ENCODE data around the gene LCLAT1.

The LCLAT1 gene

DNA sequence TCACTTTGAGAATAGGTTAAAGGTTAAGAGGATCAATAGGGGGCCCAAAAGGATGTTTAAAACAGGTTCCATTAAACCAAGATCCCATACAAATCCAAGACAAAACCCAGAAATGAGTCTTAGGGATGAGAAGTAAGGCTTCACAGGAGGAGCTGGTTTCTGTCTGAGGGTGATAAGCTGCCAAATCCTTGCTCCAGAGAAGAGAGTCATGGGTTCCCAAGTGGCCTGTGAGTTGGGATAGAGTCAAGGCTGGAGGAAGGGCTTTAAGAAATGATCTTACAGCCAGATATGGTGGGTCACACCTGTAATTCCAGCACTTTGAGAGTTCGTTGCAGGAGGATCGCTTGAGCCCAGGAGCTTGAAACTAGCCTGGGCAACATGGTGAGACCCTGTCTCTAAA, 40.2 kb upstream of the LCLAT1 start (continued):
- TF ChIP-seq ZNF704 (tag by site-specific recombination; IDR thresholded peaks at IDR 0.05) (no peak), ZSCAN16 (tag by site-specific recombination; IDR thresholded peaks at IDR 0.05) (no peak), HOXD13 (CRISPR knock-in tag; IDR thresholded peaks at IDR 0.05; ENCODE audit: borderline replicate concordance) (no peak), ZNF645 (tag by site-specific recombination; IDR thresholded peaks at IDR 0.05) (no peak), ZNF571 (tag by site-specific recombination; IDR thresholded peaks at IDR 0.05) (no peak)

DNA sequence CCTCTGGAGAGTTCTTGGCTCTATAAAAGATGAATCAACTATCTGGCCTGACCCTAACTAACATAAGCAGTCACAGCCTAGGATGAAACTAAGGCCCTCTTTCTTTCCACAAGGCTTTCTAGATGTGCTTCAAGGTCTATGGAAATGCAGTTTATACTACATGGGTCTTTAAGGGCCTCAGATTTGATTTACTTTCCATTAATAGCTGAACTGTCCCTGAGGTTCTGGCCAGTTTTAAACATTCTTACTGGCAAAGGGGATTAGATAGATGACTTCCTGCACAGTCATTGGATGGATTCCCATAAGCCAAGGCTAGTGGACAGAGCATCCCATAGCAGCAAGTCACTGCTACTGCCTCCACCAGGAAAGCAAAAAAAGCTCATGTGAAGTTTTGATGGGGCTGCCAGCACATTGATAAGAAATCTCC, 38.1 kb upstream of the LCLAT1 start:
- no peak for TF ChIP-seq ZSCAN30 (tag by site-specific recombination; IDR thresholded peaks at IDR 0.05)
- TF ChIP-seq ZNF580 (tag by site-specific recombination; IDR thresholded peaks at IDR 0.05): no peak
- no peak for TF ChIP-seq ZNF121 (tag by site-specific recombination; IDR thresholded peaks at IDR 0.05)
- TF ChIP-seq, protein P1, sequence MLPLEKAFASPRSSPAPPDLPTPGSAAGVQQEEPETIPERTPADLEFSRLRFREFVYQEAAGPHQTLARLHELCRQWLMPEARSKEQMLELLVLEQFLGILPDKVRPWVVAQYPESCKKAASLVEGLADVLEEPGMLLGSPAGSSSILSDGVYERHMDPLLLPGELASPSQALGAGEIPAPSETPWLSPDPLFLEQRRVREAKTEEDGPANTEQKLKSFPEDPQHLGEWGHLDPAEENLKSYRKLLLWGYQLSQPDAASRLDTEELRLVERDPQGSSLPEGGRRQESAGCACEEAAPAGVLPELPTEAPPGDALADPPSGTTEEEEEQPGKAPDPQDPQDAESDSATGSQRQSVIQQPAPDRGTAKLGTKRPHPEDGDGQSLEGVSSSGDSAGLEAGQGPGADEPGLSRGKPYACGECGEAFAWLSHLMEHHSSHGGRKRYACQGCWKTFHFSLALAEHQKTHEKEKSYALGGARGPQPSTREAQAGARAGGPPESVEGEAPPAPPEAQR (tag by site-specific recombination; IDR thresholded peaks at IDR 0.05): no peak
- no peak for TF ChIP-seq ZNF292 (tag by site-specific recombination; IDR thresholded peaks at IDR 0.05; ENCODE audit: borderline replicate concordance, low read depth)
- no peak for TF ChIP-seq ZNF211 (tag by site-specific recombination; IDR thresholded peaks at IDR 0.05; ENCODE audit: low read depth)
- no peak for TF ChIP-seq REPIN1 (tag by site-specific recombination; IDR thresholded peaks at IDR 0.05; ENCODE audit: low read depth)
- no peaks in the 10 kb centered on the region for H3K9me3 ChIP-seq (ENCODE audit: control insufficient read depth, insufficient read depth, low read depth, low read length)
- no peak overlapping the region for H3K27ac ChIP-seq (ENCODE audit: extremely low read depth, low read depth, low read length)
- ChIA-PET CTCF (interaction anchor here (1.2 to 1.3 kb wide), 2 partner anchors 170 to 200 kb away, joined by 3 read pairs; no protein-coding TSS in a partner anchor), POLR2A (no interaction called here)
- no peaks in the 10 kb centered on the region for H3K36me3 ChIP-seq (ENCODE audit: control insufficient read depth in 2 of 2, insufficient read depth in 1 of 2, low read length in 2 of 2)
- no peak overlapping the region for H3K4me3 ChIP-seq (ENCODE audit: low read depth, low read length)
- H3K4me1 ChIP-seq (ENCODE audit: control insufficient read depth, insufficient read depth, low read length): no peaks in the 10 kb centered on the region

DNA sequence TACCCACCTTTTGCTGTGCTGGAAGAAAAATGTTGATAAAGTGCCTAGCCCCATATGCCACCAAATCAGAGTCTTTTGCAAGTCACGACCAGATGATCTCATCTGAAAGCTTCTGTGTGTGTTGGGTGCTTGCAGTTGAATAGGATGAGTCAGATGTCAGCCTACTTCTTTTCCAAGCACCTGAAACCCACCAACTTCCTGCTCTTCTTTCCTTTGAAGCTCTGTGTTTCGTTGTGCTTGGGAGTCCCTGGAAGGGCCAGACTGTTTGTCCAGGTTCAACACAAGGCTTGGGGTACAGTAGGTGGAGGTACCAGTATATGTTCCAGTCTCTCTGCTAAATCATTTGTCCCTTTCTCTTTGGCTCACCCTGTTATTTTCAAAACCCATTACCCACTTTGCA, 36.8 kb upstream of the LCLAT1 start:
- Histone ChIP-seq H3K36me3 (ENCODE audit: control insufficient read depth in 2 of 2, insufficient read depth in 1 of 2, low read length in 2 of 2) (no peaks in the 10 kb centered on the region), H3K9me3 (ENCODE audit: control insufficient read depth, insufficient read depth, low read depth, low read length) (no peaks in the 10 kb centered on the region), H3K4me3 (ENCODE audit: low read depth, low read length) (no peak overlapping the region), H3K27ac (ENCODE audit: extremely low read depth, low read depth, low read length) (no peak overlapping the region), H3K4me1 (ENCODE audit: control insufficient read depth, insufficient read depth, low read length) (no peaks in the 10 kb centered on the region)
- ChIA-PET CTCF (interaction anchor here (0.9 to 1.3 kb wide), 2 partner anchors 12 to 39 kb away, joined by 3 to 5 read pairs; no protein-coding TSS in a partner anchor), POLR2A (no interaction called here)
- 0 out of 2 replicates have a peak, but pooled peaks have one; percentile 12 for TF ChIP-seq ZNF660 (tag by site-specific recombination; IDR thresholded peaks at IDR 0.05)
- TF ChIP-seq ZNF248 (tag by site-specific recombination; IDR thresholded peaks at IDR 0.05): no peak

DNA sequence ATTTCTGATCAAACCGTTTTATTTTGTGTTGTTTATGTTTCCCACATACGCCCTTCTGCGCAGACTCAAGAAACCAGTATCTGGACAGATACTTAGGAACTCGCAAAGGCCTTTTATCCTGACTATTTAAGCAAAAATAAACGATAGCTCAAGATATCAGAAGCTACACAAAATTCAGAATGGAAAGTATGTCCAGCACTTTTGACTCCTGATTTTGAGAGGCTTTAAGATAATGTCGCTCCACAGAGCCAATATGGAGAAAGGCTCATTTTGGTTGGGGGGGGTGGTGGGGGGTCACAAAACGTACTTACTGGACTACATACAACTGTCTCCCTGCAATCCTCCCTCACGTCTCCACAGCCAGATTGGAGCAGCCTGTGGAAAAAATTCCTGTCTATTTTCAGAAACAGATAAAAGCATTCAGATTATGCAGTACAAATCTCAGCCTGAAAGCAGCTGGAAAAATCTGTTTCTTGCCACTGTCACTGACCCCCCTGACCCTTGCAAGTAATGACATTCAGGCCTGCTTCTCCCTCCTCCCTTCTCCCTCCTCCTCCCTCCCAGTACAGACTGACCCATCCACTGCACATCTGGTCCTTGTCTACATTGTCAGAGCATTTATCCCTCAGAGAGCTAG, 34.9 kb upstream of the LCLAT1 start:
- Histone ChIP-seq H3K27ac (ENCODE audit: extremely low read depth, low read depth, low read length) (no peak overlapping the region), H3K4me1 (ENCODE audit: control insufficient read depth, insufficient read depth, low read length) (no peaks in the 10 kb centered on the region), H3K9me3 (ENCODE audit: control insufficient read depth, insufficient read depth, low read depth, low read length) (no peaks in the 10 kb centered on the region), H3K36me3 (ENCODE audit: control insufficient read depth in 2 of 2, insufficient read depth in 1 of 2, low read length in 2 of 2) (no peaks in the 10 kb centered on the region), H3K4me3 (ENCODE audit: low read depth, low read length) (no peak overlapping the region)
- no peak for TF ChIP-seq PRDM10 (tag by site-specific recombination; IDR thresholded peaks at IDR 0.05)
- TF ChIP-seq KLF10 (tag by site-specific recombination; IDR thresholded peaks at IDR 0.05): no peak
- TF ChIP-seq, protein P2, sequence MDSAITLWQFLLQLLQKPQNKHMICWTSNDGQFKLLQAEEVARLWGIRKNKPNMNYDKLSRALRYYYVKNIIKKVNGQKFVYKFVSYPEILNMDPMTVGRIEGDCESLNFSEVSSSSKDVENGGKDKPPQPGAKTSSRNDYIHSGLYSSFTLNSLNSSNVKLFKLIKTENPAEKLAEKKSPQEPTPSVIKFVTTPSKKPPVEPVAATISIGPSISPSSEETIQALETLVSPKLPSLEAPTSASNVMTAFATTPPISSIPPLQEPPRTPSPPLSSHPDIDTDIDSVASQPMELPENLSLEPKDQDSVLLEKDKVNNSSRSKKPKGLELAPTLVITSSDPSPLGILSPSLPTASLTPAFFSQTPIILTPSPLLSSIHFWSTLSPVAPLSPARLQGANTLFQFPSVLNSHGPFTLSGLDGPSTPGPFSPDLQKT (IDR thresholded peaks at IDR 0.05; ENCODE audit: borderline replicate concordance, low read depth, low read length): no peak
- TF ChIP-seq, protein P3, sequence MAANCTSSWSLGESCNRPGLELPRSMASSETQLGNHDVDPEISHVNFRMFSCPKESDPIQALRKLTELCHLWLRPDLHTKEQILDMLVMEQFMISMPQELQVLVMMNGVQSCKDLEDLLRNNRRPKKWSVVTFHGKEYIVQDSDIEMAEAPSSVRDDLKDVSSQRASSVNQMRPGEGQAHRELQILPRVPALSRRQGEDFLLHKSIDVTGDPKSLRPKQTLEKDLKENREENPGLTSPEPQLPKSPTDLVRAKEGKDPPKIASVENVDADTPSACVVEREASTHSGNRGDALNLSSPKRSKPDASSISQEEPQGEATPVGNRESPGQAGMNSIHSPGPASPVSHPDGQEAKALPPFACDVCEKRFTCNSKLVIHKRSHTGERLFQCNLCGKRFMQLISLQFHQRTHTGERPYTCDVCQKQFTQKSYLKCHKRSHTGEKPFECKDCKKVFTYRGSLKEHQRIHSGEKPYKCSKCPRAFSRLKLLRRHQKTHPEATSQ (tag by site-specific recombination; IDR thresholded peaks at IDR 0.05): no peak
- ChIA-PET CTCF (interaction anchor here (0.6 to 1.2 kb wide), 3 partner anchors 17 to 264 kb away, joined by 3 to 7 read pairs (median 3); no protein-coding TSS in a partner anchor), POLR2A (no interaction called here)

All from HEK293 (cell line).